ENCODE measurements around the gene NPHP4.

NPHP4 gene

DNA sequence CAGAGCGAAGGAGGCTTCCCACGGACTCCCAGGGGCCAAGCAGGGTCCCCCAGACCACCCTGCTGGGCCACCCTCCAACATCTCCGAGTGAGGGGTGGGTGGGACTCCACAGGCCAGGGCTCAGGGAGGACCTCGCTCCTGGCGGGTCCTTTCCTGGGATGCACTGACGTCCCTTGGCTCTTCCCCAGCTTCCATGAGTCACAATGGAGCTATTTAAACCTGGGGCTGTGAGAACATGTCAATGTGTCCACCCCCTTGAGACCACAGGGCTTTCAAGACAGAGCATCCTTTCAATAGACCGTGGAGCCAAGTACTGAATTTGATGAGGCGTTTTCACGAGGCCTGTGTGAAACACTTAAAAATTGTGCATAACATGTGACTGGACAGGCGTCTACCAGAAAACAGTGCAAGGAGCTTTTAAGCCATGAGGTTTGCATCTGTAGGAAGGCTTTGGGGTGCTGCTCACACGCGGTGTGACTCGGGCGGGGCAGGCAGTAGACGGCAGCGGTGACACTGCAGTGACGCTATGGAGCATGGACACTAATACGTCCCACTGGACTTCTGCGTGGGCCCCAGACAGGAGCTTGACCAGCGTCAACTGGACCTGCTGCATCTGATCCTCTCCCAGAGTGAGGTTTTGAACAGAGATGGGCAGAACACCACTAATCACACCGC is 24.1 kb upstream of the NPHP4 start:
- CTCF ChIA-PET: interaction anchor here (1.2 kb wide), 1 partner anchor 12 kb away, joined by 4 read pairs; no protein-coding TSS in a partner anchor
- TF ChIP-seq CTCF (IDR thresholded peaks at IDR 0.05; ENCODE audit: control extremely low read depth, extremely low read depth, low read depth, missing control alignments): no peak
- DNase-seq (ENCODE audit: extremely low spot score): no peak
- POLR2A ChIA-PET: no interaction called here

GRCh38 chr1:6014130-6014999 is 22.1 kb upstream of the NPHP4 start:
- no peak for TF ChIP-seq CTCF (IDR thresholded peaks at IDR 0.05; ENCODE audit: control extremely low read depth, extremely low read depth, low read depth, missing control alignments)
- no peak for DNase-seq (ENCODE audit: extremely low spot score)
- ChIA-PET CTCF (interaction anchor here (1.3 kb wide), 1 partner anchor 11 kb away, joined by 3 read pairs; no protein-coding TSS in a partner anchor), POLR2A (no interaction called here)

- CTCF ChIA-PET: no interaction called here
- POLR2A ChIA-PET: no interaction called here
These were observed 21.3 kb upstream of the NPHP4 start for GRCh38 chr1:6013491-6013890.

GRCh38 chr1:6012529-6013318 is 20.5 kb upstream of the NPHP4 start:
- POLR2A ChIA-PET: no interaction called here
- TF ChIP-seq CTCF (IDR thresholded peaks at IDR 0.05; ENCODE audit: control extremely low read depth, extremely low read depth, low read depth, missing control alignments): no peak
- CTCF ChIA-PET: no interaction called here
- no peak for DNase-seq (ENCODE audit: extremely low spot score)

More at GRCh38 chr1:6013491-6013890, 21.3 kb upstream of the NPHP4 start:
- TF ChIP-seq CTCF (IDR thresholded peaks at IDR 0.05; ENCODE audit: control extremely low read depth, extremely low read depth, low read depth, missing control alignments): no peak
- no peak for DNase-seq (ENCODE audit: extremely low spot score)

- POLR2A ChIA-PET: no interaction called here
- no peak for TF ChIP-seq CTCF (IDR thresholded peaks at IDR 0.05; ENCODE audit: control extremely low read depth, extremely low read depth, low read depth, missing control alignments)
- CTCF ChIA-PET: interaction anchor here (1.0 kb wide), 1 partner anchor 30 kb away, joined by 3 read pairs; no protein-coding TSS in a partner anchor
- DNase-seq (ENCODE audit: extremely low spot score): no peak
These were observed 19.7 kb upstream of the NPHP4 start for GRCh38 chr1:6011946-6012258.

All from GM10248 (cell line).